NK-92 (cell line): ENCODE results near the gene DNAJC13.
"Not testable (repeated sequence)": the region's sequence is repeated elsewhere in the genome, so short reads cannot be mapped to it uniquely, and the experiment has no call there.

Source experiments
- DNase-seq: peaks from one replicate; lab custom pipeline; 2025; ENCODE audit not compliant: unreplicated experiment; lab: John Stamatoyannopoulos, UW

DNAJC13 gene

GRCh38 chr3:132538072-132538471 lies 120.8 kb downstream of the DNAJC13 start:
- no peak for DNase-seq

- DNase-seq, result no peak
These were observed 122.4 kb downstream of the DNAJC13 start for GRCh38 chr3:132539681-132540080.

GRCh38 chr3:132542577-132542976 lies 125.3 kb downstream of the DNAJC13 start:
- DNase-seq, result no peak

GRCh38 chr3:132543011-132543739 lies 125.9 kb downstream of the DNAJC13 start:
- no peak for DNase-seq

GRCh38 chr3:132544130-132544529 lies 126.8 kb downstream of the DNAJC13 start:
- DNase-seq, result no peak

- DNase-seq, result no peak
These were observed 128.2 kb downstream of the DNAJC13 start for GRCh38 chr3:132545471-132545870.

GRCh38 chr3:132549169-132549568 lies 131.9 kb downstream of the DNAJC13 start:
- DNase-seq, result no peak

GRCh38 chr3:132549890-132550578 lies 132.7 kb downstream of the DNAJC13 start:
- no peak for DNase-seq

- DNase-seq, result no peak
These were observed 133.4 kb downstream of the DNAJC13 start for GRCh38 chr3:132550579-132551305.

GRCh38 chr3:132553826-132554225 lies 136.5 kb downstream of the DNAJC13 start:
- no peak for DNase-seq

GRCh38 chr3:132554437-132554836 lies 137.1 kb downstream of the DNAJC13 start:
- DNase-seq, result no peak

GRCh38 chr3:132555306-132556035 lies 138.2 kb downstream of the DNAJC13 start:
- no peak for DNase-seq

GRCh38 chr3:132556036-132556386 lies 138.7 kb downstream of the DNAJC13 start:
- not testable (repeated sequence) for DNase-seq

- no peak for DNase-seq
These were observed 139.3 kb downstream of the DNAJC13 start for GRCh38 chr3:132556508-132557159.

GRCh38 chr3:132561003-132561402 lies 143.7 kb downstream of the DNAJC13 start:
- DNase-seq, result no peak

- no peak for DNase-seq
These were observed 146.2 kb downstream of the DNAJC13 start for GRCh38 chr3:132563420-132564069.

- no peak for DNase-seq
These were observed 146.8 kb downstream of the DNAJC13 start for GRCh38 chr3:132564070-132564465.

GRCh38 chr3:132568422-132568821 lies 151.1 kb downstream of the DNAJC13 start:
- no peak for DNase-seq

- DNase-seq, result no peak
These were observed 151.9 kb downstream of the DNAJC13 start for GRCh38 chr3:132569153-132569552.

- no peak for DNase-seq
These were observed 152.3 kb downstream of the DNAJC13 start for GRCh38 chr3:132569580-132569979.
